GM18861 (cell line): ENCODE data around the gene PRXL2C.
"Not testable (repeated sequence)": the region's sequence is repeated elsewhere in the genome, so short reads cannot be mapped to it uniquely, and the experiment has no call there.

Source experiments
- ATAC-seq: cut with Tn5 transposase; IDR thresholded peaks from one replicate; pipeline ENCODE4 v1.9.1; 2021; ENCODE audit not compliant: unreplicated experiment

PRXL2C gene

DNA sequence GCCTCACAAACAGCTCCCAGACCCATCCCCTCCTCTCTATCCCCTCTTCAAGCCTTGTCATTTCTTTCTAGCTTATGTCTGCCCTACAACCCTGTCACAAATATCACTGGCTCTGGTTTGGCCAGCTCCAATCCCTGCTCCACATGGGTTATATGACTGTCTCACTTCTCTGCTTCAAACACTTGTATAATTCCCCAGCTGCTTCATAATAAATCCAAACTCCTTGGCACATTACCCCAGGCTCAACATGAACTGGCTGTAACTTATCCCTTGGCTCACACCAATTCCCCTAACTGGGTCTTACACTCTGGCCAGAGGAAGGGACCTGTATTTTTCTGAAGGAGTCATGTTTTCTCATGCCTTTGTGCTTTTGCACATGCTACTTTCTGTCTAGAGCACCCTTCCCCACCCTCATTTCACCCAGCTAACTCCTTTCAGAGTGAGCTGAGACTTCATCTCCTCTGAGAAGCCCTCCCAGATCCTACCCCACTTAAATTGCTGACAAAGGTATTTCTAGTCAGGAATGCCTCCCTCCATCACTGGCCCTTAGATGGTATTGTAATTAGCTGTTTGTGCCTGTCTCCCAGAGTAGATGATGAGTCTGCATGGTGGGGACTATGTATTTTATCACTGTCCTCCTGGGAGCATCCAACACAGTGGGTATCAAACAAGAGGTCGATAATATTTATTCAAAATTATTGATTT lies 5.3 kb downstream of the PRXL2C start:
- ATAC-seq, result no peak

DNA sequence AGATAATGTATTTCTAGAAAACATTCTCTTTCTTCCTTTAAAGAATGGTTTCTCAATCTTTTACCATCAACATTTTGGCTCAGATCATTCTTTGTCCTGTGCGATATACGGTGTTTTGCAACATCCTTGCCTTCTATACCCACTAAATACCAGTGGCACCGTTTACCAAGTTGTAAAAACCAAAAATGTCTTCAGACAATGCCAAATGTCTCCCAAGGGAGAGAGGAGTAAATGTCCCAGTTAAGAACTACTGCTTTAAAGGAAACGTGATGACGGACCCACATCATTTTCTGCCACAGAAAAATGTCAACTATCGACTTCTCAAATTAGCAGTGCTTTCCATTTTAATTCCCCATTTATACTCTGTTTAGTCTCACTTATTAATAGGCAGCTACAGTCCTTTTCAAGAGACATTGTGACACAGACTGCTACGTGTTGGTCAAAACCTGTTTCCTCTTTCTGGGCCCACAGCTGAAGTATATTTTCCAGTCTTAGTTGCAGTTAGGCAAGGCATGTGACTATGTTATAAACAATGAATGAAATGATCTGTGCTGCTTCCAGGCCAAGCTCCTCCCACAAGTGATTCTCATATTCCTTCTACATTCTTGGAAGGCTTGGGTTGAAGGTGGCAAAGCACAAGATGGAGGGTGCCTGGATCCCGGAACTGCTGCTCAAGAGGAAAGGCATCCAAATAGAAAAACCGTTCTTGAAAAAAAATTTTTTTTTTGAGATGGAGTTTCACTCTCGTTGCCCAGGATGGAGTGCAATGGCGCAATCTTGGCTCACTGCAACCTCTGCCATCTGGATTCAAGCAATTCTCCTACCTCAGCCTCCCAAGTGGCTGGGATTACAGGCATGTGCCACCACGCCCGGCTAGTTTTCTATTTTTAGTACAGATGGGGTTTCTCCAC lies 8.8 kb downstream of the PRXL2C start:
- no peak for ATAC-seq

DNA sequence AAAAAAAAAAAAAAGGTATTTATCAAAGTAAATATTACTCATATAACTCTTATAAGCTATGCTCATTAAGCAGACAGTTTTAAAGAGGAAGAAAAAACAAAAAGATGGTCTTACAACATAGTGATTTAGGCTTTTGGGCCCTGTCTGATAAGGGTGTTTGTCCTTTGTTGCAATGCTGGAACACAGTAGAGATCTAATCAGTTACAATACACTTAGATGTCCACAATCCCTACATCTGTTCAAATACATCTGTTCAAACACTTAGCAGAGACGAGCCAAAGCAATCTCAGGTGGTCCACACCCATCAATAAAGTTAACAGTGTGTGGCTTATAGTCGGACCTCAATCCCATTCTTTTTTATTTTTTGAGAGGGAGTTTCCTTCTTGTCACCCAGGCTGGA lies 11.0 kb downstream of the PRXL2C start:
- no peak for ATAC-seq

- no peak for ATAC-seq
These were observed 13.6 kb downstream of the PRXL2C start for GRCh38 chr9:96641514-96641913.

DNA sequence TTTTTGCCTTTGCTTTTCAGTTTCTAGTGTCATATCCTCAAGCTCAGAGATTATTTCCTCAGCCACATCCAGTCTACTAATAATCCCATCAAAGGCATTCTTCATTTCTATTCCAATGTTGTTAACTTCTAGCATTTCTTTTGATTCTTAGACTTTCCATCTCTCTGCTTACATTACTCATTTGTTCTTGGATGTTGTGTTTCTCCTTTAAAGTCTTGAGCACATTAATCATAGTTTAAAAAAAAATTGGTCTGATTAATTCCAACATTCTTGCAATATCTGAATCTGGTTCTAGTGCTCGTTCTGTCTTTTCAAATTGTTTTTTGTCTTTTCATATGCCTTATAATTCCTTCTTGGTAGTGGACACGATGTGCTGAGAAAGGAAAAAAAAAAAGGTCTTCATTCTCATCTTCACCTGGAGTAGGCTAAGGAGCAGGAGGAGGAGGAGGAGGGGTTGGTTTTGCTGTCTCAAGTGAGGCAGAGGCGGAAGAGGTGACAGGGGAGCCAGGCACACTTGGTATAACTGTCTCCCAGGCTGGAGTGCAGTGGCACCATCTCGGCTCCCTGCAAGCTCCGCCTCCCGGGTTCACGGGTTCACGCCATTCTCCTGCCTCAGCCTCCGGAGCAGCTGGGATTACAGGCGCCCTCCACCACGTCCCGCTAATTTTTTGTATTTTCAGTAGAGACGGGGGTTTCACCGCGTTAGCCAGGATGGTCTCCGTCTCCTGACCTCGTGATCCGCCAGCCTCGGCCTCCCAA lies 16.3 kb downstream of the PRXL2C start:
- ATAC-seq, result no peak

GRCh38 chr9:96636368-96636767 lies 18.7 kb downstream of the PRXL2C start:
- ATAC-seq, result no peak

DNA sequence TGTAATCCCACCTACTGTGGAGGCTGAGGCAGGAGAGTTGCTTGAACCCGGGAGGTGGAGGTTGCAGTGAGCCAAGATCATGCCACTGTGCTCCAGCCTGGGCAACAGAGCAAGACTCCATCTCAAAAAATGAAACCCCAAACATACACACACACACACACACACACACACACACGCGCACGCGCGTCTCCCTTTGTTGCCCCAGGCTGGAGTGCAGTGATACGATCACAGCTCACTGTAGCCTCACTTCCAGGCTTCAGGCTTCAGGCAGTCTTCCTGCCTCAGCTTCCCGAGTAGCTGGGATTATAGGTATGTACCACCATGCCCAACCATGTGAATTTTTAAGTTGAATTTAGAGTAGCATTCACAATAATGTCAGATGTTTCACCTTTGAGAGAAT lies 21.5 kb downstream of the PRXL2C start:
- not testable (repeated sequence) for ATAC-seq

- no peak for ATAC-seq
These were observed 28.2 kb downstream of the PRXL2C start for GRCh38 chr9:96626912-96627311.

GRCh38 chr9:96621618-96622017 lies 33.5 kb downstream of the PRXL2C start:
- no peak for ATAC-seq

GRCh38 chr9:96620832-96621269 lies 34.3 kb downstream of the PRXL2C start:
- no peak for ATAC-seq

- no peak for ATAC-seq
These were observed 35.0 kb downstream of the PRXL2C start for GRCh38 chr9:96620181-96620514.

GRCh38 chr9:96619491-96620180 lies 35.5 kb downstream of the PRXL2C start, which contains the start of gene CDC14B:
Gene CDC14B, minus strand, starts transcription at chr9:96619843. Its CDS starts 465 bp downstream, at chr9:96619378.
- no peak for ATAC-seq

- no peak for ATAC-seq
These were observed 36.0 kb downstream of the PRXL2C start for GRCh38 chr9:96619124-96619465.

GRCh38 chr9:96618209-96619123 lies 36.7 kb downstream of the PRXL2C start:
- no peak for ATAC-seq

- no peak for ATAC-seq
These were observed 37.5 kb downstream of the PRXL2C start for GRCh38 chr9:96617439-96618185.

GRCh38 chr9:96616817-96617438 lies 38.2 kb downstream of the PRXL2C start:
- no peak for ATAC-seq

GRCh38 chr9:96615411-96615810 lies 39.7 kb downstream of the PRXL2C start:
- no peak for ATAC-seq

GRCh38 chr9:96614664-96615063 lies 40.5 kb downstream of the PRXL2C start:
- ATAC-seq, result not testable (repeated sequence)
